Measurements from ENCODE around the gene MUC5B. TPM values are rescaled to one million over a fixed set of nuclear protein-coding genes. Genes with fewer than 3 reads are reported as not detected.

Gene MUC5B
- total RNA-seq, 3 donors from 2014 or later: 1.1 to 2.2 (median 1.4) TPM

- no peaks in the 10 kb centered on the region for H3K27me3 Mint-ChIP-seq (ENCODE audit: low read depth)
- H3K9me3 Mint-ChIP-seq: no peaks in the 10 kb centered on the region
- peaks cover 10% of the 10 kb centered on the region for H3K36me3 Mint-ChIP-seq (ENCODE audit: insufficient read depth)
- H3K4me1 Mint-ChIP-seq (ENCODE audit: low read depth): peaks cover 4% of the 10 kb centered on the region
- no peak overlapping the region for H3K4me3 Mint-ChIP-seq
- no peak for ATAC-seq
- no peak for DNase-seq
Observed at GRCh38 chr11:1296287-1296686, 73.4 kb downstream of the MUC5B start.

- ATAC-seq (no peak), DNase-seq (no peak)
- Mint-ChIP-seq H3K9me3 (no peaks in the 10 kb centered on the region), H3K27me3 (ENCODE audit: low read depth) (no peaks in the 10 kb centered on the region), H3K4me1 (ENCODE audit: low read depth) (peaks cover 7% of the 10 kb centered on the region), H3K4me3 (no peak overlapping the region), H3K36me3 (ENCODE audit: insufficient read depth) (peaks cover 10% of the 10 kb centered on the region)
Observed at GRCh38 chr11:1297011-1297575, 74.2 kb downstream of the MUC5B start.

- no peaks in the 10 kb centered on the region for H3K27me3 Mint-ChIP-seq (ENCODE audit: low read depth)
- peaks cover 12% of the 10 kb centered on the region for H3K4me1 Mint-ChIP-seq (ENCODE audit: low read depth)
- H3K9me3 Mint-ChIP-seq: no peaks in the 10 kb centered on the region
- DNase-seq (no peak), ATAC-seq (no peak)
- peaks cover 6% of the 10 kb centered on the region for H3K36me3 Mint-ChIP-seq (ENCODE audit: insufficient read depth)
- H3K4me3 Mint-ChIP-seq: no peak overlapping the region
Observed at GRCh38 chr11:1297576-1298473, 75.0 kb downstream of the MUC5B start.

GRCh38 chr11:1298695-1299492 lies 76.0 kb downstream of the MUC5B start:
- no peaks in the 10 kb centered on the region for H3K9me3 Mint-ChIP-seq
- DNase-seq (no peak), ATAC-seq (no peak)
- H3K4me3 Mint-ChIP-seq: no peak overlapping the region
- no peaks in the 10 kb centered on the region for H3K27me3 Mint-ChIP-seq (ENCODE audit: low read depth)
- H3K4me1 Mint-ChIP-seq (ENCODE audit: low read depth): peaks cover 17% of the 10 kb centered on the region
- H3K36me3 Mint-ChIP-seq (ENCODE audit: insufficient read depth): peaks cover 6% of the 10 kb centered on the region

GRCh38 chr11:1299621-1300020 lies 76.8 kb downstream of the MUC5B start:
- no peak for DNase-seq
- H3K27me3 Mint-ChIP-seq (ENCODE audit: low read depth): no peaks in the 10 kb centered on the region
- no peak overlapping the region for H3K4me3 Mint-ChIP-seq
- H3K36me3 Mint-ChIP-seq (ENCODE audit: insufficient read depth): peaks cover 6% of the 10 kb centered on the region
- H3K9me3 Mint-ChIP-seq: no peaks in the 10 kb centered on the region
- no peak for ATAC-seq
- H3K4me1 Mint-ChIP-seq (ENCODE audit: low read depth): peaks cover 17% of the 10 kb centered on the region

GRCh38 chr11:1300121-1300520 lies 77.3 kb downstream of the MUC5B start:
- Mint-ChIP-seq H3K4me1 (ENCODE audit: low read depth) (peaks cover 21% of the 10 kb centered on the region), H3K4me3 (no peak overlapping the region), H3K27me3 (ENCODE audit: low read depth) (no peaks in the 10 kb centered on the region), H3K9me3 (no peaks in the 10 kb centered on the region), H3K36me3 (ENCODE audit: insufficient read depth) (peaks cover 6% of the 10 kb centered on the region)
- no peak for ATAC-seq
- no peak for DNase-seq

- Mint-ChIP-seq H3K4me1 (ENCODE audit: low read depth) (peaks cover 26% of the 10 kb centered on the region), H3K4me3 (no peak overlapping the region), H3K36me3 (ENCODE audit: insufficient read depth) (peaks cover 6% of the 10 kb centered on the region), H3K27me3 (ENCODE audit: low read depth) (no peaks in the 10 kb centered on the region), H3K9me3 (no peaks in the 10 kb centered on the region)
- ATAC-seq: no peak
- DNase-seq: no peak
Observed at GRCh38 chr11:1300569-1301187, 77.8 kb downstream of the MUC5B start.

GRCh38 chr11:1301220-1302000 lies 78.5 kb downstream of the MUC5B start:
- peaks cover 29% of the 10 kb centered on the region for H3K4me1 Mint-ChIP-seq (ENCODE audit: low read depth)
- no peaks in the 10 kb centered on the region for H3K9me3 Mint-ChIP-seq
- H3K27me3 Mint-ChIP-seq (ENCODE audit: low read depth): no peaks in the 10 kb centered on the region
- no peak for ATAC-seq
- no peak overlapping the region for H3K4me3 Mint-ChIP-seq
- peaks cover 6% of the 10 kb centered on the region for H3K36me3 Mint-ChIP-seq (ENCODE audit: insufficient read depth)
- no peak for DNase-seq

- H3K4me3 Mint-ChIP-seq: no peak overlapping the region
- ATAC-seq (no peak), DNase-seq (no peak)
- H3K9me3 Mint-ChIP-seq: no peaks in the 10 kb centered on the region
- H3K27me3 Mint-ChIP-seq (ENCODE audit: low read depth): no peaks in the 10 kb centered on the region
- H3K36me3 Mint-ChIP-seq (ENCODE audit: insufficient read depth): peaks cover 6% of the 10 kb centered on the region
- H3K4me1 Mint-ChIP-seq (ENCODE audit: low read depth): peaks cover 36% of the 10 kb centered on the region
Observed at GRCh38 chr11:1302041-1302460, 79.2 kb downstream of the MUC5B start.

GRCh38 chr11:1302461-1303125 lies 79.7 kb downstream of the MUC5B start:
- ATAC-seq: no peak
- no peak for DNase-seq
- Mint-ChIP-seq H3K4me1 (ENCODE audit: low read depth) (peaks cover 41% of the 10 kb centered on the region), H3K36me3 (ENCODE audit: insufficient read depth) (peaks cover 6% of the 10 kb centered on the region), H3K9me3 (no peaks in the 10 kb centered on the region), H3K27me3 (ENCODE audit: low read depth) (no peaks in the 10 kb centered on the region), H3K4me3 (no peak overlapping the region)

GRCh38 chr11:1303126-1303821 lies 80.4 kb downstream of the MUC5B start:
- H3K4me1 Mint-ChIP-seq (ENCODE audit: low read depth): peaks cover 45% of the 10 kb centered on the region
- H3K9me3 Mint-ChIP-seq: no peaks in the 10 kb centered on the region
- peaks cover 6% of the 10 kb centered on the region for H3K36me3 Mint-ChIP-seq (ENCODE audit: insufficient read depth)
- no peak overlapping the region for H3K4me3 Mint-ChIP-seq
- no peaks in the 10 kb centered on the region for H3K27me3 Mint-ChIP-seq (ENCODE audit: low read depth)
- ATAC-seq: no peak
- no peak for DNase-seq

- H3K4me1 Mint-ChIP-seq (ENCODE audit: low read depth): peaks cover 49% of the 10 kb centered on the region
- no peaks in the 10 kb centered on the region for H3K9me3 Mint-ChIP-seq
Observed at GRCh38 chr11:1303973-1304372, 81.1 kb downstream of the MUC5B start.

GRCh38 chr11:1304380-1304779 lies 81.5 kb downstream of the MUC5B start:
- no peak overlapping the region for H3K4me3 Mint-ChIP-seq
- H3K36me3 Mint-ChIP-seq (ENCODE audit: insufficient read depth): peaks cover 3% of the 10 kb centered on the region
- no peak for ATAC-seq
- H3K9me3 Mint-ChIP-seq: no peaks in the 10 kb centered on the region
- peaks cover 49% of the 10 kb centered on the region for H3K4me1 Mint-ChIP-seq (ENCODE audit: low read depth)
- no peaks in the 10 kb centered on the region for H3K27me3 Mint-ChIP-seq (ENCODE audit: low read depth)
- no peak for DNase-seq

More at GRCh38 chr11:1303973-1304372, 81.1 kb downstream of the MUC5B start:
- H3K27me3 Mint-ChIP-seq (ENCODE audit: low read depth): no peaks in the 10 kb centered on the region
- ATAC-seq: no peak
- H3K36me3 Mint-ChIP-seq (ENCODE audit: insufficient read depth): peaks cover 3% of the 10 kb centered on the region
- no peak overlapping the region for H3K4me3 Mint-ChIP-seq
- DNase-seq: no peak

All from activated T-cell treated with anti-CD3 and anti-CD28 coated beads, Interleukin-2, amount 50 U/mL, for 4 hours (primary cell).